UCSD-AML1 (cell line): Measurements from ENCODE around the gene KAT7.

Experiments used
- DNase-seq: peaks from one replicate; lab custom pipeline; 2025; ENCODE audit not compliant: unreplicated experiment; lab: John Stamatoyannopoulos, UW

KAT7 gene

GRCh38 chr17:49866882-49867413, 78.5 kb downstream of the KAT7 start:
- DNase-seq: no peak

GRCh38 chr17:49869038-49869374, 80.5 kb downstream of the KAT7 start:
- no peak for DNase-seq

GRCh38 chr17:49870298-49870697, 81.8 kb downstream of the KAT7 start:
- DNase-seq: no peak

GRCh38 chr17:49871211-49871610, 82.7 kb downstream of the KAT7 start:
- no peak for DNase-seq

GRCh38 chr17:49872754-49873377, 84.4 kb downstream of the KAT7 start:
- DNase-seq: no peak

GRCh38 chr17:49873466-49873865, 85.0 kb downstream of the KAT7 start:
- no peak for DNase-seq

GRCh38 chr17:49873926-49874325, 85.4 kb downstream of the KAT7 start:
- no peak for DNase-seq

- no peak for DNase-seq
Observed at GRCh38 chr17:49874911-49875310, 86.4 kb downstream of the KAT7 start.

GRCh38 chr17:49875685-49876084, 87.2 kb downstream of the KAT7 start:
- no peak for DNase-seq

GRCh38 chr17:49878931-49879904, 90.7 kb downstream of the KAT7 start:
- no peak for DNase-seq

- DNase-seq: peak; percentile 64
Observed at GRCh38 chr17:49880291-49881053, 92.0 kb downstream of the KAT7 start.

GRCh38 chr17:49881054-49881402, 92.5 kb downstream of the KAT7 start:
- DNase-seq: no peak

- no peak for DNase-seq
Observed at GRCh38 chr17:49882434-49882833, 94.0 kb downstream of the KAT7 start.
